ENCODE data around the gene TMEM129.

The TMEM129 gene

DNA sequence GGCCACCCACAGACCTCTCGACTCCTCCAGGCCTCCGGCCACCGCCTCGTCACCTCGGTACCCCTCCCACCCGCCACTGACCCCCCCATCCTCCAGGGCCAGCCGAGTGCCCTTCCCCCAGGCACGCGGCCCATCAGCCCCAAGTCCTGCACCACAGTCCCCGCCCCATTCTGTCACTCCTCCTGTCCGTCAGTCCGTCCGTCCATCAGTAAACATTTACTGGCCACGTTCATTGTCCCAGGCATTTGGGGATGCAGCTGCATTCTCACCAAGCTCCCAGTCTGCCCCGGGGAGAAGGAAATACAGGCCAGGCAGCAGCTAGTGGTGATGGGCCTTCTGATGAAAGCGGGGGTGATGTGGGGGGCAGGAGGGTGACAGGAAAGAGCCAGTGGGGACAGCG lies 36.7 kb upstream of the TMEM129 start:
- no peak for DNase-seq

DNA sequence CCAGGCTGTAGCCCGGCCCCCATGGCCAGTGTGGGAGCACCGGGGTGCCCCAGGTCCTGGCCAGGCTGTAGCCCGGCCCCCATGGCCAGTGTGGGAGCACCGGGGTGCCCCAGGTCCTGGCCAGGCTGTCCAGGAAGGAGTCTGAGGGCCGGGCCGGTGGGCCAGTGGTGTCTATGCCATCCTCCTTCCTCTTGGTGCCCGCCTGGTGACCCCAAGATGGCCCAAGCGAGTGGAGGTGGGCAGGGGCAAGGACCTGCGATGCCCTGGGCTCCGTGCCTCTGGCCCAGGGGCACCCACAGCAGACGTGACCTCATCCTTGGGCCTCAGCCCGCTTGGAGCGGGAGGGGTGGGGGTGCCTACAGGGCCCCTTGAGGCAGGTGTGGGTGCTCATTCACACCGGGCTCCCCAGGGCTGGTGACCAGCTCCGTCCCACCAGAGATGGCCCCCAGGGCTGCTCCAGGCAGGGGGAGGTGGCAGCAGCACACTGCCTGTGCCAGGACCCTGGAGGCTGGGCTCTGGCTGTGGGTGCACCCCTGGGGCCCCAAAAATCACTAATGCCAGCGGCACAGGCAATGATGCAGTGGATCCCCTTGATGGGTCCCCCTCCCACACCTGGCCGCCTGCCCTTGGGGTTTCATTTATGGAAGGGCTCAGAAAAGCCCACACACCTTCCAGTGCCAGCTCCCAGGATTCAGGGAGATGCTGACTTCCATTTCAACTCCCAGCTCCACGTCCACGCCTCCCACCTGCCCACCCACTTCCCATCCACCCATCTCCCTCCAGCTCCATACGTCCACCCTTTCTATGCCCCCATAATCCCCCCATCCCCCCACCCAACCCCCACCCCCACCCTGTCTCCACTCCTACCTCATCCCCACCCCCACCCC lies 36.0 kb upstream of the TMEM129 start:
- DNase-seq, result no peak

DNA sequence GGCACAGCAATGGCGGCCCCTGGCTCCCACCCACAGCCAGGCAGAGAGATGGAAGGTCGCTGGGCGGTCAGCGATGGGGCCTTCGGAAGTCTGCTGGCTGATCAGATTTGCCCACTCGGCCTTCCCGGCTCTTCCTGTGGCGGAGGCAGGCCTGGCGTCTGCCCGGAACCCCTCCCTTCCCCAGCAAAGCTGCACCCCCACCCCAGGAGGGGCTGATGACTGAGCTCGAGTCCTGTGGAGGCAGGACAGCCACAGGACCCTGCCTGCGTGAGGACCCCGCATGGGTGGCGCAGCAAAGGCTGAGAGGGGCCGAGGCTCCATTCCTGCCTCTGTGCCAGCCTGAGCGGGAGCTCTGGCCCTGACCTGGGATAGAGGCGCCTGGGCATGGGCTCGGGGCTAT lies 35.0 kb upstream of the TMEM129 start:
- DNase-seq, result no peak

DNA sequence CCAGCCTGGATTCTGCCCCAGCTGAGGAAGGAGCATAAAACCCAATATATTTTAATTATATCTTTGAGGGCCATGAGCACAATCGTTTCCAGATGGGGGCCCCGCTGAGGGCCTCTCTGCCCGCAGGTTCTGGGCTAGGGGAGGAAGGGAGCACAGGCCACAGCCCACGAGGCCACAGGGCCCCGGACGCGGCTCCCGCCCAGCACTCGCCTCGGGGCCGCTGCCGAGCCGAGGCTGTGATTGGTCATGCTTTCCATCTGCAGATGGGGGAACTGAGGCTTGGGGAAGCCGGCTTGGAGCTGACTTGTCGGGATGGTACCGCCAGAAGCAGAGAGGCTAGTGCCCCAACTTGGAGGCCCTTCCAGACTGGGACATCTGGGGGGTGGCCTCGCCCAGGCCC lies 34.2 kb upstream of the TMEM129 start:
- no peak for DNase-seq

DNA sequence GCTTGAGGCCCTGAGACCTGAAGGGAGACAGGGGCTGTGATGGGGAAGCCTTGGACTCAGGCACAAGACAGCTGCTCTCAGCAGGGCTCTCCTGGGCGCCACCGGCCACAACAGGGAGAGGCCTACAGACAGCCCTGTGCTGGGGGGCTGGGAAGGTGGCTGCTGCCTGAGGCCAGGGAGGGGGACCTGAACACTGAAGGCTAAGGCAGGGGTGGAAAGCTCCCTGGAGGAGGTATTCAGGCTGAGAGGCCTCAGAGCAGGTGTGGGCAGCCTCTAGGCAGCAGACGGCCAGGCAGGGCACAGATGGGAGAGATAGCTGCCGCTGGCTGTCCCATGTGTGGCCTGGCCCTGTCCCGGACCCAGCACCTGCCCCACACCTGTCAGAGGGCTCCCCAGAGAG lies 33.2 kb upstream of the TMEM129 start:
- peak; percentile 46 for DNase-seq

DNA sequence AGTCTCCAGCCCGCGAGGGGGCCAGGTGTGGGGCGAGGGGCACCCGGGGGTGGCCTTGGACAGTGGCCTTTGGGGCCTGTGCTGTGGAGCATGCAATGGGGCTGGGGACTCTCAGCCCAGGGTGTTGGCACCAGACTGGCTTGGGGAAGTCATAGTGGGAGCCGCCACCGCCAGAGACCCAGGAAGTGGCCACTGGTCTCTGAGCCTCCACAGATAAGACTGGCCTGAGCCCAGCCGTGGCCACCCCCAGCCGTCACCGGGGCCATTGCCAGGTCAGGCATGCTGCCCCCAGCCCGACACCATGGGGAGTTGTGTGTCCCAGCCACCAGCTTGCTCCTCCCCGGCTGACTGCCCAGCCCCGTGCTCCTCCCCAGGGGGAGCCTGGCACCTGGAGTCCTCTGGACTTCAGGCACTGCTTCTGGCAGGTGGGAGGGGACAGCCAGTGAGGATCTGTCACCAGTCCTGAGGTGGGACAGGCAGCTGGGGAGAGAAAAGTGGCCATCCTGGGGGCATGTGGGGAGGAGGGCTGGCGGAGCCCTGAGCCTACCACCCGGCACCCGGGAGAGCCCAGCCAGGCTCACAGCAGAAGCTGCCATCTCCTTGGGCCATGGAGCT lies 32.7 kb upstream of the TMEM129 start:
- no peak for DNase-seq

DNA sequence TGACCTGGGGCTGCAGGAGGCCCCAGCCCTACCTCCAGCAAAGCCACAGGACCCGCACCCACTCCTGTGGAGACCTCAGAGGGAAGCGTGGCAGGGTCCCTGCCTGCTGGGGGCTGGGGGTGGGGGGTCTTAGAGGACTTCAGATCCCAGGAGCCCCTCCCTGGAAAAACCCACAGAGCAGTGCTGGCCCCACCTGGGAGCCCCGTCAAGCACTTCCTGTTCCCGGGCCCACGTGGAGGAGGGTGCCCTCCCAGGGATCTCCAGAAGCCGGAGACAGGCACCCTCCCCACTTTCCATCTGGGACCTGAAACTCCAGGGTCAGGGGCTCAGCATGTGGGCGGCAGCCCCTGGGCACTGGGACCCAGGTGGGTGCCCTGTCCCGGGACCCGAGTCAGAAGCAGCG lies 32.2 kb upstream of the TMEM129 start:
- DNase-seq, result no peak

DNA sequence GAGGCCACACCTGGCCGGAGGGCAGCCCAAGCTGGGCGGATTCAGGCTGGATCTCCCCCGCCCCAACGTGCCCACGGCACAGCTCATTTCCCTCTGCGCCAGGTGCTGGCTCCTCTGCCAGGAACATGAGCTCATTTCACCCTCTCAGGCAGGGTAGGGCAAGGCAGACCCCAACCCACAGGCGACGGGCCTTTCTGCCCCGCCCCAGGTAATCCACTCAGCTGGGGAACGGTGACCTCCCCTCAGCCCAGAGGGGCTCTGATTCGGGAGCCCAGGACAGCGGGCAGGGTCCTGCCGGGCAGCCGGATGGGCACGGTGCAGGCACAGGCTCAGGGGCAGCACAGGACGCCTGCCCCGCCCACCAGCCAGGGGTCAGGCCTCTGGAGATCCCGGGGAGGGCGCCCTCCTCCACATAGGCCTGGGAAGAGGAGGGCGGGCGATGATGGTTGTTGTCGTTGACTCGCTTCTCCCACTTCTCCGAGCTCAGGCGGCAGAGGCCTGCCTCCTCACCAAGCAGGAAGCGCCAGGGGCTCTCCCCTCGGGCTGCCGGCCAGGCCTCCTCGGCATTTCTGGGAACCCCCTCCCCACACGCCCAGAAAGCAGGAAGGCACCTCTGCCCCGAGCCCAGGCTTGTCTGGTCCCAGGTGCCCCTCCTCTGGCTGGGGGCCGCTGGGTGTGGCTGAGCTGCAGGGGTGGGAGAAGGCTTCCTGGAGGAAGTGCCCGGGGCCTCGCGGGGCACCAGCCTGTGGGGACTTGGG lies 31.3 kb upstream of the TMEM129 start:
- DNase-seq, result no peak

DNA sequence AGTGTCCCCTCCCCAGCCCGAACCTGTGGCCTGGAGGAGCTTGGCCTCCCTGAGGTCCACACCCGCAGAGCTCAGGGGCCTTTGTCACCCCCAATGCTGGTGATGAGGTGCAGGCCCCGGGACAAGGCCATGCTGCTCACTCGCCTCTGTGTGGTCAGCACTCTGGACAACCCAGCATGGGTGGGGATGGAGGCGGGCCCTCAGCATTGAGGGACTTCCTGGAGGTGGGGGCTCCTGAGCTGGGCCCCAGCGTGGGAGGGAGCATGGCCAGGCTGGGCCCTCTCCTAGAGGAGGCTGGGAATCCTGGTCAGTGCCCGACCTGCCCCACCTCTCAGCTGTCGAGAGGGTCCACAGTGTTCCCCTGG lies 30.8 kb upstream of the TMEM129 start:
- DNase-seq, result no peak

DNA sequence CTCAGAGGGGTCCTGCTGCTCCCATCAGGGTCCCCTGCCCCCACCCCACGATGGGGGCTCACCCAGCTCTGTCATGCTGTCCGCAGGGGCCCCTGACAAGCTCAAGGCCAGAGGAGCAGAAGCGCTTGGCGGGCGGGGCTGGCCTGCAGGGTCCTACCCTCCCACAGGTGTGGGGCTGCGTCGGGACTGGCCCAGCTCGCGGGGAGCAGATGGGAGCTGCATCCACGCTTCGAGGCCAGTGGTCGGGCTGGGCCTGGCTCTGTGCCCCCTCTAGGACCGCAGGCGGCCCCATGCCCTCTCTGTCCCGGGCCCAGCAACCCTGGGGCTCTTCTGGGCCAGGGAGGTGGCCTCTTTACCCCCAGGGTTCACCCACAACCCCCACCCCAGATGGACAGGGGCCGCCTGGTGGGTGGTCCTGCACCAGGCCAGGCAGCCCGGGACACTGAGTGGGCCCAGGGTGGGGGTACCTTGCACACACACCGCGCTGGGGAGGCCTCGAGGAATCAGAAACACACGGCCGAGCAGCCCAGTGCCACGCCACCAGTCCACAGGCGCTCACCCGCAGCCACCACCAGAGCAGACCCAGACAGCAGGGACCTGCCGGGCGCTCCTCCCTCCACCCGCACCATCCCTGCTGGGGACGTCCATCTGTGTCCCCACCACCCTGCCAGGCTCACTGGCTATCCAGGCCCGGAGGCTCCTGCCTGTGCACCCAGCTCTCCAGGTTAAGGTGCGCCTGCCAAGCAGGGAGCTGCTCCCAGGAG lies 30.2 kb upstream of the TMEM129 start:
- DNase-seq, result no peak

DNA sequence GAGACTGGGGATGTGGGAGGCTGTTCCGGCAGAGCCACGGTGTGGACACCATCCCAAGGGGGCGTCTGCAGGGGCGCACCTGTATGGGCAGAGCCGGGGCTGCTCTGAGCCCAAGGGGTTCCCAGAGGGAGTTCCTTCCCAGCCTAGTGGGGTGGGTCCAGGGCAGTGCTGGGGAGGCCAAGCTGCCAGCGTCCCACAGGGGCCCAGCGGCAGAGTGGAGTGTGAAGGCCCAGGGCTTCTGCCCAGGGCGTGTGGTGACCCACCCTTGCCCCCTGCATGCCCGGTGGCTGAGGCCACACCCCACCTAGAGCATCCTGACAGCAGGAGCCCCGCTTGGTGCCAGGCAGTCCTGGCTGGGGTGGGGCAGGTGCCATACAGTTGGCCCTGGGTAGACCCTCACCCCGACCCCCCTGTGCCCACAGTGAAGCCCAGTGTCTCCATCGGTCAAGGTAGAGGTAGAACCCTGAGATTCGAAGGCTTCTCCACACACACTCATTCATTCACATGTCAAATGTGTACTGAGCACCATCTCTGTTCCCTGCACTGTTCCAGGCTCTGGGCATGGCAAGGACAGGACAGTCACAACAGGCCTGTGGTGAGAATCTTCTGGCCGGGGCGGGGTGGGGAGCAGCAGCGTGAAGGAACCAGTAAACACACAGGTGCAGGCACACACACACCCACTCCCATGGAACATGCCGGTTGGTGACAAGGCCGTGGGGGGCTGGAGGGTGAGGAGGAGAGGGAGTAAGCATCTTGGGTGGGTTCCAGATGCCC lies 29.4 kb upstream of the TMEM129 start:
- DNase-seq, result no peak

DNA sequence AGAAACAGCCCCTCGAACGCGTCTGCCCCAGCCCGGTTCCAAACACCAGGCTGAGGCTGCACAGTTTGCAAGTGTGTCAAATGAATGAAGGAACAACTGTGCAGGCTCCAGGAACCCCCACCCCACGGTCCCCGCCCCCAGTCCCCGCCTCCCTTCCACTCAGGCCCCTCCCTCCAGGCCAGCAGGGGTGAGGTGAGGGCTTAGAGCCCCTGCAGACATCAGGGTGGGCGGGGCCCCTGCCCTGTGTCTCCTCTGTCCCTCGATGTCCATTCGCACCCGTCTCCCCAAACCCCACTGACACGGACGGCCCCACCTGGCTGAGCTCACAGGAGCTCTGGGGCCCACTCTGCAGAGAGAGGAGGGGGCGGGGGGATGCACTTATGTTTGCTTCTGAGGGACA lies 28.7 kb upstream of the TMEM129 start:
- DNase-seq, result no peak

DNA sequence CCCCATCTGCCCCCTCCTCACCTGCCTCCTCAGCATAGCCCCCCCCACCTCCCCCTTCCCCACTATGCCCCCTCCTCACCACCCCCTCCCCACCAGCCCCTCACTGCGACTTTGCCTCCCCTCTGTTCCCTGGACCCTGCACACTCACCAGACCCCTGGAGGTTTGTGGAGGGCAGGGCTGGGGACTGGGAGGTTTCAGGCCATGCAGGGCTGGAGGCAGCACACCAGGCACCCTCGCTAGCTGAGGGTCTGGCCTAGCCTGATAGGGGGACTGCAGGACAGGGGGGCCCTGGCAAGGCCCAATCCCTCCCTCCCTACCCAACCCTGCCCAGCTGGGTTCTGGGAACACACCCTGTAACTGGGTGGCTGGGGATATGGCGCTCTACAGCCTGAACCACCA lies 28.2 kb upstream of the TMEM129 start:
- no peak for DNase-seq

DNA sequence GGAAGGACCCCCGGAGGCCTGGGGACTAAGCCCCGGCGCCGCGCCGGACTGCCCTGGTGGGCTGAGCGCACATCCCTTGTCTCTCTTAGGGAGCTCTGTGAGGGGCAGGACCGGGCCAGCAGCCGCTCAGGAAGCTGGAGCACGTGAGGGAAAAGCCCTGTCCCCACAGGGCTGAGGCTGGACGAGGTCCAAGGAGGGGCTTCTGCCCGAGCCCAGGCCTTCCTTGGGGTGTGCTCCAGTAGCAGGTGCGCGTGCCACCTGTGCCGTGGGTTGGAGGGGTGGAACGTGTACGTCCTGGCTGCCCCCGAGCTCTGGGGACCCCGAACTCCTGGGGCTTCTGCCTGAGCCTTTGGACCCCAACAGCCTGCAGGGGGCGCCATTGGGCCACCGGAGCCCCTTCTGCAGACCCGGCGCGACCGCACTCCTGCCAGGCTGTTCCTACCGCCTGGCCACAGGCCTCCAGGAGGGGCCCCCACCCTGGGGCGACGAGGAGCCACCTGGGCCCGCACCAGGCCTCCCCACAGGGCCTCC lies 27.4 kb upstream of the TMEM129 start:
- peak; percentile 83 for DNase-seq

DNA sequence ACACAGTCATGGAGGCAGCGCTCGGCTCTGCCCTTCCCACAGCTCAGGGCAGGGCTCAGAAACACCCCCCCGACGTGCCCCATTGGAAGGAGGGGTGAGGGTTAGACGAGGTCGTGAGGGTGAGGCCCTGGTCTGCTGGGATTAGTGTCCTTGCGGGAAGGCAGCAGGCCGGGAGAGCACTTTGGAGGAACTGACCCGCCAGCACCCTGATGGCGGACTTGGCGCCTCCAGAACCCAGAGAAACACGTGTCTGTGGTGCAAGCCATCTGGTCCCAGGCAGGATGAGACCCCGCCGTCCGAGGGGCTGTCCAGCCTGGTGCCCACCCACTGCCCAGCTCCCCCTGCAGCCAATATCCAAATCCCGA lies 26.5 kb upstream of the TMEM129 start:
- no peak for DNase-seq

DNA sequence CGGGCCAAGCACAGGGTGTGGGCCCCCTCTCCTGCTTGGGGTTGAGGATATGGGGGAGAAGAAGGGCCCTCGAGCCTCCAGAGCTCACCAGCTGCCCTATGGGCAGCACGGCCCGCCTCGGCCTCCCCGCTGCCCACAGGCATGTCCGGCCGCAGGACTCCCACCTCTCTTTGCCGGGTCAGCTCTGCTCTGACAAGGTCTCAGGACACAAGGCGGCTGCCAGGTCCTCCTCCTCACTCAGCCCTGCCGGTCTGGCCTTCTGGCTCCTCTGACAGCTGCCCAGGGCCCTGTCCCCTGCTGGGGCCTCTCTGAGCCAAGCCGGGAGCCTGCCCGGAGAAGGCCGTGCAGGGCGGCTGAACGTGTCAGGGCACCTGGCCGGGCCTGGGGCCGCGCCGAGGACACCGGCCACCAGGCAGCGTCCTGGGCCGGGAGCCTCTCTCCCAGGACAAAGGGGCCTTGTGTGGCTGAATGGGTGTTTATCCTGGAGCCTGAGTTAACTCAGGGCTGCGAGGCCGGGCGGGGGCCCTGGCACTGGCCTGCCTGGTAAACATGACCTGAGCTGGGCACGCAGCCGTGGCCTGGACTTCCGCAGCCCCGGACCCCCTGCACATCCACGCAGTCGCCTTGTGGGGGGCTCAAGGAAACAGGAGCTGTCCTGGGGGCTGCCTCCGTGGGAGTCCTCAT lies 25.9 kb upstream of the TMEM129 start:
- DNase-seq, result no peak

DNA sequence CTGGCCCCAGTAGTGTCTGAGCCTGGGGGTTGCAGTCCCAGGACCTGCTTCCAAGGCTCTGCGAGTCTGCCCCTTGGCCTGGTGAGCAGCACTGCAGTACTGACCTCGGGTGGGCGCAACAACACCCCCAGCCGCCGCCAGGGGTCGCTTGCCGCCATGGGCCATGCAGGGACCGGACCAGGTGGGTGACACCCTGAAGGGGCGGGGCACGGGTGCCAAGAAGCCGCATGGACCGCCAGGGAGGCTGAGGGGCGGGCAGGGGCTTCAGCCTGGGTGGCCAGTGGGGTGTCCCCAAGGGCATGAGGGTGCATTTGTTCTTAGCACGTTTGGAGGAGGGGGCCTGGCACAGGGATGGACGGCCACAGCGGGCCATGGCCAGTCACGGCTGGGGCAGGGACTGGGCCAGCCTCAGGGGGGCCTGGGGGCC lies 25.2 kb upstream of the TMEM129 start:
- peak; percentile 68 for DNase-seq

DNA sequence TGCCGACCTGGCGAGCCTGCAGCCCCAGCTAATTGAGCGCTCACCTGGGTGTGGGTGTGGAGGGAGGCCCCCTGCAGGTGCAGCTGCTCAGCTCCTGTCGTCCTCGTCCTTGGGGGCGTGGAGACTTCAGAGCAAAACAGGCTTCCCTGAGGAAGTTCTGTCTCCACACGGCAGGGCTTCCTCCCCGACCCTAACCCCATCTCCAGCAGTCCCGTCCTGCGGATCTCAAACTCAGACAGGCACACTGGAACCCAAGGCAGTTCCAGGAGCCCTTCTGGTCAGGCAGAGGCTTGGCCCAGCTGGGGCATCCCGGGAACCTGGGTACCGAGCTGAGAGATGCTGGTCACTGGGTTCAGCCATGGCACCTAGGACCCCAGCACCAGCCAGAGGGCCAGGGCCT lies 24.6 kb upstream of the TMEM129 start:
- no peak for DNase-seq

DNA sequence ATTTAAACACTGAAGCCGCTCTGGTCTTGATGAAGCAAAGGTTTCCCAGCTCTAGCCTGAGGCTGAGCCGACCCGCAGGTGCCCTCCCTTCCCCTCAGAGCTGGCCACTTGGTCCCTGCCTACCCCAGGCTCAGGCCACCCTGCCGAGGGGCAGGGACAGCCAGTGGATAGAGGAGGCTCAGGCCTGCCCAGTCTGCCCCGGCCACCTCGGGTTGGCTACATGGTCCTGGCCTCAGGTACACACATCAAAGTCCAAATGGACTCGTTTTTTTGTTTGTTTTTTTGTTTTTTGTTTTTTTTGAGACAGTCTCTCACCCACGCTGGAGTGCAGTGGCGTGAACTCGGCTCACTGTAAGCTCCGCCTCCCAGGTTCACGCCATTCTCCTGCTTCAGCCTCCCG lies 24.0 kb upstream of the TMEM129 start:
- DNase-seq, result no peak

DNA sequence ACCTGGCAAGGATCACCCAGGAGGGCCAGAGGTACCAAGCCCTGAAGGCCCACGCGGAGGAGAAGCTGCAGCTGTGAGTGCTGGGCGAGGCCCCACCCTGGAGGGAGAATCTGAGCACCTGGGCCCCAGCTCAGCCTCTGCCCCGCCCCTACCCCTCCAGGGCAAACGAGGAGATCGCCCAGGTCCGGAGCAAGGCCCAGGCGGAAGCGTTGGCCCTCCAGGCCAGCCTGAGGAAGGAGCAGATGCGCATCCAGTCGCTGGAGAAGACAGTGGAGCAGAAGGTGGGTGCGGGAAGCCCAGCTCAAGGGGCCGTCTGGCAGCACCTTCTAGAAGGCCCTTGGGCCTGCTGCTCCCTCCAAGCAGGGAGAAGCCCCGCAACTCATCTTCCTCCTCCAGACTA lies 23.4 kb upstream of the TMEM129 start:
- DNase-seq, result no peak

DNA sequence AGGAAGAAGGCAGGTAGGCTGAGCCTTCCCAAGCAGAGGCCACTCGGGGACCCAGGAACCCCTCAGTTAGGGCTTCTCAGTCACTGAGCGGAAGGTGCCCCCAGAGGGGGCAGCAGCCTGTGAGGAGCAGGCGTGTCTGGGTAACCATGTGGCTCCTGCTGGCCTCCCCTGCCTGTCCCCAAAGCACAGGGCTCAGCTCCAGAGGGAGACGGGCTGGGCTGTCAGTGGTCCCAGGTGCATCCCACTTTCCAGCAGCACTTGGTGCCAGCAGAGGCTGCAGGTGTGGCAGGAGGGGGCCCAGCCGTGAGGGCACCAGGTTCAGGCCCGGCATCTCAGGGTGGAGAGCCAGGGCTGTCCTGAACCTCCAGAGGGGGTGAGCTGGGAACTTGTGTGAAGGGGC lies 22.9 kb upstream of the TMEM129 start:
- no peak for DNase-seq

DNA sequence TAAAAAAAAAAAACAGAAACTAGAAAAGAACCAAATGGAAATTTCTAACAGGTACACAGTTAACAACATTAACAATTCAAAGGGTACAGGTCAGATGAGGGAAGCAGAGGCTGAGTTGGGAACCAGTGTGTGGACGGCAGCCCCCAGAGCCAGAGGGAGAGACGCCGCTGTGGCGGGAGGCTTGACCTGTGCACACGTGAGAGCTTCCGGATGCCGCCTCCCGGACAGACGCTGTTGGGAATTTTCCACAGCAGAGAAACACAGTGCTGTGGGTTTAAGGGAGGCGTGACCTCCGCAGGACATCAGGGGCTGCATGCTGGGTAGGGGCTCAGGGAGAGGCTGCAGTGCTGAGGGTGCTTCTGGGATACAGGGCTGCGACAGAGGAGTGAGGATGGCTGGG lies 22.4 kb upstream of the TMEM129 start:
- no peak for DNase-seq

Measured in RPMI8226 (cell line).